GM21447 (cell line): ENCODE data around the gene ZNF22.

Experiments used
- ATAC-seq: cut with Tn5 transposase; IDR thresholded peaks from one replicate; pipeline ENCODE4 v1.9.1; 2021; ENCODE audit not compliant: unreplicated experiment

Gene ZNF22

GRCh38 chr10:44988957-44989585 is 11.7 kb upstream of the ZNF22 start:
- ATAC-seq, result no peak

- no peak for ATAC-seq
Measured at GRCh38 chr10:44989597-44990301, 11.0 kb upstream of the ZNF22 start.

- ATAC-seq, result no peak
Measured at GRCh38 chr10:44990302-44990655, 10.4 kb upstream of the ZNF22 start.

GRCh38 chr10:44990965-44991364 is 9.8 kb upstream of the ZNF22 start:
- ATAC-seq, result no peak

- no peak for ATAC-seq
Measured at GRCh38 chr10:44991571-44991970, 9.2 kb upstream of the ZNF22 start.

GRCh38 chr10:44992070-44992731 is 8.5 kb upstream of the ZNF22 start:
- no peak for ATAC-seq

GRCh38 chr10:44992732-44993225 is 7.9 kb upstream of the ZNF22 start:
- no peak for ATAC-seq

GRCh38 chr10:44993226-44993921 is 7.3 kb upstream of the ZNF22 start:
- no peak for ATAC-seq

GRCh38 chr10:44993922-44994751 is 6.6 kb upstream of the ZNF22 start:
- ATAC-seq, result no peak

- ATAC-seq, result no peak
Measured at GRCh38 chr10:44994752-44995530, 5.8 kb upstream of the ZNF22 start.

GRCh38 chr10:44995581-44995913 is 5.2 kb upstream of the ZNF22 start:
- ATAC-seq, result no peak

- ATAC-seq, result no peak
Measured at GRCh38 chr10:44995914-44996669, 4.6 kb upstream of the ZNF22 start.

- no peak for ATAC-seq
Measured at GRCh38 chr10:44997105-44997748, 3.5 kb upstream of the ZNF22 start.

GRCh38 chr10:44998146-44998631 is 2.5 kb upstream of the ZNF22 start:
- ATAC-seq, result no peak

GRCh38 chr10:45000138-45000751 is 478 bp upstream of the ZNF22 start:
- no peak for ATAC-seq

GRCh38 chr10:45001381-45002148 is 842 bp downstream of the ZNF22 start:
- peak; percentile 78 for ATAC-seq

GRCh38 chr10:45003432-45004000 is 2.8 kb downstream of the ZNF22 start:
- no peak for ATAC-seq
